Measurements from ENCODE around the gene IZUMO1R. TPM values are rescaled to one million over a fixed set of nuclear protein-coding genes. Genes with fewer than 3 reads are reported as not detected.
A peak's percentile ranks its signal among the peaks of the same experiment; 100 is the strongest.

The IZUMO1R gene
- total RNA-seq, 1 experiment from 2014 or later, result not detected

GRCh38 chr11:94329501-94329900 lies 25.1 kb downstream of the IZUMO1R start:
- H3K27ac ChIP-seq (ENCODE audit: low read length), result no peak overlapping the region
- no peak for ATAC-seq
- BruUV-seq (replicated peaks), result no TSS peak
- no peaks in the 10 kb centered on the region for H4K20me1 ChIP-seq (ENCODE audit: low read length)
- H3K9me2 ChIP-seq (replicated peaks; ENCODE audit: low read length), result no peaks in the 10 kb centered on the region
- ChIA-PET CTCF (no interaction called here), POLR2A (ENCODE audit: unreplicated experiment) (no interaction called here)
- no peaks in the 10 kb centered on the region for H3F3A ChIP-seq (ENCODE audit: low read length, unreplicated experiment)
- H3K4me1 ChIP-seq (ENCODE audit: insufficient read depth, low read length), result peaks cover 9% of the 10 kb centered on the region
- no peak overlapping the region for H2AFZ ChIP-seq (ENCODE audit: low read length)
- H3K9me3 ChIP-seq (ENCODE audit: low read length), result no peaks in the 10 kb centered on the region
- intact Hi-C loops (cut with micrococcal nuclease), result no loop called here
- no peak for DNase-seq
- H3K79me2 ChIP-seq (ENCODE audit: low read length), result no peaks in the 10 kb centered on the region
- TF ChIP-seq CTCF (conservative IDR thresholded peaks at IDR 0.05; ENCODE audit: low read depth, low read length) (no peak), EZH2 (IDR thresholded peaks at IDR 0.05; ENCODE audit: low read length, unreplicated experiment) (no peak), EZH2phosphoT487 (IDR thresholded peaks at IDR 0.05; ENCODE audit: borderline replicate concordance, low read length) (no peak)
- no peak overlapping the region for H3K4me3 ChIP-seq (ENCODE audit: low read length)
- no peaks in the 10 kb centered on the region for H3K27me3 ChIP-seq (ENCODE audit: low read length)
- no peak overlapping the region for H3K4me2 ChIP-seq (ENCODE audit: low read length)
- H3K9ac ChIP-seq (ENCODE audit: low read length), result no peak overlapping the region
- H3K36me3 ChIP-seq (ENCODE audit: low read depth, low read length), result no peaks in the 10 kb centered on the region

- Histone ChIP-seq H2AFZ (ENCODE audit: low read length) (no peak overlapping the region), H3K9me3 (ENCODE audit: low read length) (no peaks in the 10 kb centered on the region), H3K27ac (ENCODE audit: low read length) (no peak overlapping the region), H4K20me1 (ENCODE audit: low read length) (no peaks in the 10 kb centered on the region), H3K36me3 (ENCODE audit: low read depth, low read length) (no peaks in the 10 kb centered on the region), H3F3A (ENCODE audit: low read length, unreplicated experiment) (no peaks in the 10 kb centered on the region), H3K9me2 (replicated peaks; ENCODE audit: low read length) (no peaks in the 10 kb centered on the region), H3K9ac (ENCODE audit: low read length) (no peak overlapping the region), H3K27me3 (ENCODE audit: low read length) (no peaks in the 10 kb centered on the region), H3K79me2 (ENCODE audit: low read length) (no peaks in the 10 kb centered on the region), H3K4me1 (ENCODE audit: insufficient read depth, low read length) (peaks cover 9% of the 10 kb centered on the region), H3K4me3 (ENCODE audit: low read length) (no peak overlapping the region), H3K4me2 (ENCODE audit: low read length) (peak overlapping the region; percentile 35)
- no TSS peak for BruUV-seq (replicated peaks)
- intact Hi-C loops (cut with micrococcal nuclease), result no loop called here
- POLR2A ChIA-PET (ENCODE audit: unreplicated experiment), result no interaction called here
- ATAC-seq (peak; percentile 90), DNase-seq (peak; percentile 83)
- CTCF ChIA-PET, result no interaction called here
- TF ChIP-seq CTCF (conservative IDR thresholded peaks at IDR 0.05; ENCODE audit: low read depth, low read length) (no peak), EZH2phosphoT487 (IDR thresholded peaks at IDR 0.05; ENCODE audit: borderline replicate concordance, low read length) (no peak), EZH2 (IDR thresholded peaks at IDR 0.05; ENCODE audit: low read length, unreplicated experiment) (no peak)
These were observed 26.4 kb downstream of the IZUMO1R start for GRCh38 chr11:94330789-94331188.

DNA sequence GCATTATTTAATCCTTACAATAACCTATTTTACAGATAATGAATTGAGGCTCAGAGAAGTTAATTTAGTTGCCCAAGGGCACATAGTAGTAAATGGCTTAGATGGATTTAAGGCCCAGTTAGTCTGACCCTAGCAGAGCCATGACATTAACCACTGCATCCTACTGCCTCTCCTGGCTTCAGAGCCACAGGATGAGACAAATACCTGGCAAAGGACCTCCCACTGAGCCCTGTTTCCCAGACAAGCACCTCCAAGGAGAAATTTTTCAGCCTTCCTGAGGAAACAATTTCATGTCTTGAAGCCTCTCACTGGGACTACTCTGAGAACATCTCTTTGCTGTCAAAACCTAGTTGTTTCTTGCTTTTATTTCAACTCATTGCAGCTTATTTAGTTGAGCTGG lies 28.4 kb downstream of the IZUMO1R start:
- Histone ChIP-seq H3K4me1 (ENCODE audit: insufficient read depth, low read length) (peaks cover 9% of the 10 kb centered on the region), H3K4me2 (ENCODE audit: low read length) (no peak overlapping the region), H3K9ac (ENCODE audit: low read length) (no peak overlapping the region), H3K9me2 (replicated peaks; ENCODE audit: low read length) (no peaks in the 10 kb centered on the region), H2AFZ (ENCODE audit: low read length) (no peak overlapping the region), H3K9me3 (ENCODE audit: low read length) (no peaks in the 10 kb centered on the region), H3K4me3 (ENCODE audit: low read length) (no peak overlapping the region), H3F3A (ENCODE audit: low read length, unreplicated experiment) (no peaks in the 10 kb centered on the region), H4K20me1 (ENCODE audit: low read length) (no peaks in the 10 kb centered on the region), H3K27ac (ENCODE audit: low read length) (no peak overlapping the region), H3K79me2 (ENCODE audit: low read length) (no peaks in the 10 kb centered on the region), H3K27me3 (ENCODE audit: low read length) (no peaks in the 10 kb centered on the region), H3K36me3 (ENCODE audit: low read depth, low read length) (no peaks in the 10 kb centered on the region)
- no TSS peak for BruUV-seq (replicated peaks)
- POLR2A ChIA-PET (ENCODE audit: unreplicated experiment), result no interaction called here
- TF ChIP-seq EZH2phosphoT487 (IDR thresholded peaks at IDR 0.05; ENCODE audit: borderline replicate concordance, low read length) (no peak), EZH2 (IDR thresholded peaks at IDR 0.05; ENCODE audit: low read length, unreplicated experiment) (no peak)
- CTCF ChIA-PET, result no interaction called here
- intact Hi-C loops (cut with micrococcal nuclease), result no loop called here
- no peak for DNase-seq
- no peak for ATAC-seq
